HG03280 (cell line): ENCODE results near the gene CCDC28A.
A peak's percentile ranks its signal among the peaks of the same experiment; 100 is the strongest.

Experiments
- ATAC-seq: cut with Tn5 transposase; IDR thresholded peaks from one replicate; pipeline ENCODE4 v1.9.1; 2021; ENCODE audit warnings: mild to moderate bottlenecking, moderate library complexity; ENCODE audit not compliant: unreplicated experiment

CCDC28A gene

DNA sequence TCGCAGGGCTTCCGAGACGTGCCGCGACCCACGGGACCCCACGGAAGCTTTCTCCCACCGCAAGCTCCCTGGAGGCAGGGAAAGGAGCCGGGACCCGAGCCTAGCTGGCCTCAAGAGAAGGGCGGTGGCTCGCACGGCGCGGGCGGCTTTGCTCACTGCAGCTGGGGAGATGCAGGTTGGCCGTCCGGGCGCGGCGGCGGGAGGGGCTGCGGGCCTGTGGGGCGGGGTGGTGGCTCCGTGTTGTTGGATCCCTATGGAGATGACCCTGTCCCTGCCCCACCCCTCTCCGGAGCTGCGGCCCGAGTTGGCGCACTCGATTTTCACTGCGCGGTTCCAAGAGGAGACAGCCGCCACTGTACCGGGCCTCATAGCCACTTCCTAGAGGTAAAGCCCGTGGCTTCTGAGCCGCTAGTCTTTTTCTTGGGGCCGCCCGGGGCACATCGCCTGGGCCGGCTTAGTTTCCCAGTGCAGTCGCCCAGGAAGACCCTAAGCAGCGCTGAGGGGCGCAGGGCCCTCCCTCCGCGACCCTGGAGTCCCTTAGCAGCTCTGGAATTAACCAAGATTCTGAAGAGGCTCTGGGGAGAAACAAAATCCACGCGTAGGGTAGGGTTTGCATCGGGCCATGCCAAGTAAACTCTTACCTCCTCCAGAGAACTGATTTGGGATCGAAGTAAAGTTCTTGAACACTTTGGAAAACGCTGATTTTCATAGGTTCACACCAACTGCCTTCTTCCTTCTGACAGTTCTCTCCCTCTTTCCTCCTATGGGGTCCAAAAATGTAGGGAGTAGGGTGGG, 22.4 kb downstream of the CCDC28A start, which contains the start of gene ECT2L:
ECT2L (plus strand) TSS at position 279 of the 795 bp plus-strand sequence. CDS start 17,188 bp downstream, outside the sequence.
- no peak for ATAC-seq

GRCh38 chr6:138796771-138797170, 23.2 kb downstream of the CCDC28A start:
- no peak for ATAC-seq

GRCh38 chr6:138797806-138798446, 24.4 kb downstream of the CCDC28A start:
- ATAC-seq: no peak

GRCh38 chr6:138800377-138801150, 27.0 kb downstream of the CCDC28A start:
- no peak for ATAC-seq

- no peak for ATAC-seq
Measured at GRCh38 chr6:138803331-138803730, 29.8 kb downstream of the CCDC28A start.

DNA sequence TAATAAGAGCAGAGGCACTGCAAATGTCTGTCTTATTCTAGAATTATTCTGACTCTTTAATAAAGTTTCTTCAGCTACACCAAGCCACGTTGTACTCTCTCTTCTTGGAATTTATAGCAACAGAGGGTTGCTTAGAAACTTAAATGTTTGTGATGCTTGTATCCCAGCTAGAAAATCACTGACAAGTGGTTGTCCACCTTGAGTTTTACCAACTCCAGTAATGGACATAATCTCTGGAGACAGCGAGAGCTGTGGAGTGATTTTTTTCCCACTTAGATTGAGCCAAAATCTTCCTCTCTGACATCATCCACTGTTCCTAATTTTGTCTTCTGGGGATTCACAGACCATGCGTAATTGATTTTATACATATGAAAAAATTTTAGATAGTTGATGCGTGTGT, 30.3 kb downstream of the CCDC28A start:
- ATAC-seq: no peak

DNA sequence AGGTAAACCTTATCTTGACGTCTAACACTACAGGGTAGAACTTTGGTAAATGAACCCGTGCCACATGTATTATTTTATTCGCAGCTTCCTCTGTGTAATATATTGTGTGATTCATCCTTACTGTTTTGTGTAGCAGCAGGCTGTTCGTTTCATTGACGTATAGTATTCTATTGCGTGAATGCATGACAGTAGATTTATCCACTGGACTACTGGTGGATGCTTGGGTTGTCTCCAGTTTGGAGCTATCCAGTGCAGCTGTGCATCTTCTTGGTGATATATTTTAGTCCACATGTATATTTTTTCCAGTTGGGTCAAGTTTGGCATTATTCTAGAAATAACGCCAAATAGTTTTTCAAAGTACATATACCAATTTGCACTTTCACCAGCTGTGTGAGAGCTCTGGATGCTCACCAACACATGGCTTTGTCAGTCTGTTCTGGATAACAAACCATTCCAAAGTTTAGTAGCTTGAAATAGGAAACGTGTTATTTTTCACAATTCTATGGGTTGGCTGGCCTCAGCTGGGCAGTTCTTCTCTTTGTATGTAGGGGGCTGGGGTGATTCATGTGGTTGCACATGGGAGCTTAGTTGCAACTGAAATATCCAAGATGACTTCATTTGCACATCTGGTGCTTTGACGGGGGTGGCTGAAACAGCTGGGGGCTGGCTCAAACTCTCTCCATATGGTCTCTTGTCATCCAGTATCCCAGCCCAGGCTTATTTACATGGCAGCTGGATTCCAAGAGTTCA, 31.6 kb downstream of the CCDC28A start:
- ATAC-seq: no peak

DNA sequence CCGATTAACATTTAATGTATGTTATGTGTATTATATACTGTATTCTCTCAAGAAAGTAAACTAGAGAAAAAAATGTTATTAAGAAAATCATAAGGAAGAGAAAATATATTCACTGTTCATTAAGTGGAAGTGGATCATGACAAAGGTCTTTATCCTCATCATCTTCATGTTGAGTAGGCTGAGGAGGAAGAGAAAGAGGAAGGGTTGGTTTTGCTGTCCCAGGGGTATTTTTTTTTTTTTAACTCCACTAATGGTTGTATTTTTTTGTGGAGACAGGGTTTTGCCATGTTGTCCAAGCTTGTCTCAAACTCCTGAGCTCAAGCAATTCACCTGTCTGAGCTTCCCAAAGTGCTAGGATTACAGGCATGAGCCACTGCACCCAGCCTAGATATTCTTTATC, 33.3 kb downstream of the CCDC28A start:
- no peak for ATAC-seq

DNA sequence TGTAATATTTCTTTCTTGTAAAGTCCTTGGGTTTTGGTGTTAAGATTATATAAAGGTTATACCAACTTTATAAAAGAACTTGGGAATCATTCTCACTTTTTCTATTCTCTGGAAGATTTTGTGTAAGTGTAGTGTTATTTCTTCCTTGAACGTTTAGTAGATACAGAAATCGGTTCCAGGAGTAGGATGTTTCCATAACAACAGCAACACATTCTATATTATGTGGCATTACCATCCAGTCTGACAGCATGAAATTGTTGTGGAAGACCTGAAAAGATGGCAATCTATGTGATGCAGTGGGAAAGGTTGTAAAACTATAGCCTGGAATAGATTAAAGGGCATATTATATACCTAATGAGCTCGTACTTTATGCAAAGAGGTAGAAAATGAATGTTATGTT, 36.1 kb downstream of the CCDC28A start:
- no peak for ATAC-seq

- ATAC-seq: no peak
Measured at GRCh38 chr6:138811866-138812265, 38.3 kb downstream of the CCDC28A start.

GRCh38 chr6:138814179-138814834, 40.7 kb downstream of the CCDC28A start:
- ATAC-seq: no peak

- no peak for ATAC-seq
Measured at GRCh38 chr6:138815221-138815620, 41.7 kb downstream of the CCDC28A start.

GRCh38 chr6:138815797-138816528, 42.4 kb downstream of the CCDC28A start:
- ATAC-seq: peak; percentile 62

DNA sequence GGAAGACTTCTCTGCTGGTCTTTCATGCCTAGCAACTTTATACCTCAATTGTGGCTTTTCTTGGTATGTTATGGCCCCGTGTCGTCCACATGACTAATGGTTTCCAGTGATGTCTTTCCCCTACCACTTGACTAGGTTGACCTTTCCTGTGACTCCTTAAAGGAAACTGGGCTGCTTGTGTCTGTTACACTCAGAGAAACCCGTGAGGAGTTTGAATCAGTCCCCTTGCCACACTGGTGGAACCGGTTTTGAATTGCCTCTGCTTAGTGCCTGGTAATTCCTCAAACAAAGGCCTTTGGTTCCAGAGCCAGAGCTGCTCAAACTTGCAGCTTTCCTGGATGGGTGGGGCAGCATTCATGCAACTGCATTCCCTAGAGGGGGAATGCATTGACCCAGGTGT, 44.2 kb downstream of the CCDC28A start:
- no peak for ATAC-seq

- peak; percentile 48 for ATAC-seq
Measured at GRCh38 chr6:138818496-138819194, 45.1 kb downstream of the CCDC28A start.

GRCh38 chr6:138821519-138821918, 48.0 kb downstream of the CCDC28A start:
- ATAC-seq: no peak

GRCh38 chr6:138824482-138825144, 51.0 kb downstream of the CCDC28A start:
- ATAC-seq: no peak

- no peak for ATAC-seq
Measured at GRCh38 chr6:138830248-138830647, 56.7 kb downstream of the CCDC28A start.

DNA sequence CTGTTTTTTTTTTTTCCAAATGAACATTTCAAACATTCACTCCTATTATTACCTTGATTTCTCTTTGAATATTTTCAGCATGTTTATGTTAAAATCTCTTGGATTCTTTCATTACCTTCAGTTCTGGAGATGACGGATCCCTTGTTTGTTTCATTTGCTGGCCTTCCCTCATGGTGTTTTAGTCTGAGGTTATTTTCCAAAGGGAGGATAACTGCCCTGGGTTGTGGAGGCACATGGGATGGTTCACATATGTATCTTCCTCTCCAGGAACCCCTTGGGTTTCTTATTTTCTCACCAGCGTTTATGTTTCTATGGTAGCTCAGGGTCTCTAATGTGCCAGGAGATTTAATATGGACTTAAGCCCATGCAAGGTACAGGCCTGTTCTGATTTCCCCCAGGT, 58.6 kb downstream of the CCDC28A start:
- no peak for ATAC-seq
